Right atrium auricular region (tissue), 2 donors: ENCODE measurements around the gene RRP7A. TPM values are rescaled to one million over a fixed set of nuclear protein-coding genes. Genes with fewer than 3 reads are reported as not detected.
"Not testable (repeated sequence)": the region's sequence is repeated elsewhere in the genome, so short reads cannot be mapped to it uniquely, and the experiment has no call there.

Source experiments
- DNase-seq: peaks from one replicate; pipeline ENCODE4 v3.0.0-alpha.2; 2019; ENCODE audit warnings: low spot score
- H3K27ac ChIP-seq, 2 donors: fragments of 200-600 bp; sonication (generic); 1 replicate in 1 of 2; 2 replicates in 1 of 2; pipeline ENCODE4 v1.5.1; 2016 to 2019
- H3K27me3 ChIP-seq, 2 donors: fragments of 200-600 bp; sonication (generic); one replicate each; pipeline versions ENCODE4 v1.5.1 to v1.6.0; 2017 to 2019
- H3K36me3 ChIP-seq: fragments of 200-600 bp; sonication (generic); one replicate; pipeline ENCODE4 v1.5.1; 2016
- H3K4me1 ChIP-seq, 2 donors: fragments of 200-600 bp; sonication (generic); one replicate each; pipeline versions ENCODE4 v1.5.1 to v1.6.0; 2017 to 2019
- H3K4me3 ChIP-seq, 2 donors: fragments of 200-600 bp; sonication (generic); 1 replicate in 1 of 2; 2 replicates in 1 of 2; pipeline ENCODE4 v1.5.1; 2017 to 2019; ENCODE audit warnings: mild to moderate bottlenecking in 1 of 2, moderate library complexity in 1 of 2
- H3K9me3 ChIP-seq, 2 donors: fragments of 200-600 bp; sonication (generic); one replicate each; pipeline ENCODE4 v1.5.1; 2019
- total RNA-seq, 2 donors: library from RNA; depleted of rRNA; stranded (reverse); fragments of >200 nt; gene quantifications; one replicate each; pipeline ENCODE4 v1.1.0, GENCODE V29; 2016
- TF ChIP-seq, protein P1 (sequence below), 2 donors: fragments of 200-600 bp; sonication (generic); IDR thresholded peaks; one replicate each; pipeline ENCODE4 v1.5.1; 2019; ENCODE audit warnings: antibody characterized with exemption in 2 of 2

Gene RRP7A, protein sequence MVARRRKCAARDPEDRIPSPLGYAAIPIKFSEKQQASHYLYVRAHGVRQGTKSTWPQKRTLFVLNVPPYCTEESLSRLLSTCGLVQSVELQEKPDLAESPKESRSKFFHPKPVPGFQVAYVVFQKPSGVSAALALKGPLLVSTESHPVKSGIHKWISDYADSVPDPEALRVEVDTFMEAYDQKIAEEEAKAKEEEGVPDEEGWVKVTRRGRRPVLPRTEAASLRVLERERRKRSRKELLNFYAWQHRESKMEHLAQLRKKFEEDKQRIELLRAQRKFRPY
- 10 to 100 TPM; 12.9 to 19.4 TPM for total RNA-seq

DNA sequence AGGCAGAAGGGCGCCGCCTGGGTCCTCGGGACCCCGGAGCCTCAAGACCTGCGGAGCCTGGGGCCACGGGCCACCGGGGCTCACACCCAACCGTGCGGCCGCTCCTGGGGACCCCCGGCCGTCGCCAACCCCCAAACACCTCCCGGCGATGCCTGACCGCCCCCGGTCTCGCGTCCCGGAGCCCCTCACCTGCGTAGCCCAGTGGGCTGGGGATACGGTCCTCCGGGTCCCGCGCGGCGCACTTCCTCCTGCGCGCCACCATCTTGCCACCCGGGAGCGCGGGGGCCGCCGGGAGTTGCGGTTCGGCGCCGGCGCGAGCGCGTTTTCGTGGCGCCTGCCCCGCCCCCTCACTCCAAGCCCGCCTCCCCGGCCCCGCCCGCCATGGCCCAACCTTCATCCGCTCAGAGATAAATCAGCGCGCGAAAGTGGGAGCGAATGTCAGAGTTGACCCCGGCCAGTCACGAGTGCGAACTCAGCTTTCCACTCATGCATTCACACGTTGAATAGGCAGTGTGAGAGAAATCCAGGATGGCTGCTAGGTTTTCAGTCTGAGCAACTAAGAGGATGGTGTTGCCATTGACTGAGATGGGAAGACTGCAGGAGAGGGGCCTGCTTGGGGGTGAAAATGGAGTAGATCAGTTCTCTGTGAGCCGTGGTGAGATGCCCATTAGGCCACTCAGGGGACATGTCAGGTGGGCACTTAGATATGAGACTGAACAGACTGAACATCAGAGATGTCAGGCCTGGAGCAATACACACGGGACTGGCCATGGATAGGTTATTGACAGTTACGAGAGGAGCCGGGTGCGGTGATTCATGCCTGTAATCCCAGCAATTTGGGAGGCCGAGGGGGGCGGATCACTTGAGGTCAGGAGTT, at the start of gene RRP7A:
TSS of gene RRP7A (minus strand) at position 272 of the 877 bp plus-strand sequence. CDS start at position 262, 10 bp downstream.
- Histone ChIP-seq H3K9me3 (no peaks in the 10 kb centered on the region), H3K27me3 (no peaks in the 10 kb centered on the region)

DNA sequence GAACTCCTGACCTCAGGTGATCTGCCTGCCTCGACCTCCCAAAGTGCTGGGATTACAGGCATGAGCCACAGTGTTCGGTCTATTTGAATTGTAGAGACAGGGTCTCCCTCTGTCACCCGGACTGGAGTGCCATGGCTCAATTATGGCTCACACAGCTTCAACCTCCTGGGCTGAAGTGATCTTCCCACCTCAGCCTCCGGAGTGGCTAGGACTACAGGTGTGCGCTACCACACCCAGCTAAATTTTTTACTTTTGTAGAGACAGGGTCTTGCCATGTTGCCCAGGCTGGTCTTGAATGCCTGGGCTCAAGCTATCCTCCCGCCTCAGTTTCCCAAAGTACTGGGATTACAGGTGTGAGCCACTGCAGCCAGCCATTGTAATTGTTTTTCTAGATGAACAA, 48.4 kb upstream of the RRP7A start:
- not testable (repeated sequence) for H3K27ac ChIP-seq, H3K27me3 ChIP-seq

More for the DNA sequence above, at the start of gene RRP7A:
- peaks cover 3% of the 10 kb centered on the region for H3K36me3 ChIP-seq
- TF ChIP-seq, protein P1, sequence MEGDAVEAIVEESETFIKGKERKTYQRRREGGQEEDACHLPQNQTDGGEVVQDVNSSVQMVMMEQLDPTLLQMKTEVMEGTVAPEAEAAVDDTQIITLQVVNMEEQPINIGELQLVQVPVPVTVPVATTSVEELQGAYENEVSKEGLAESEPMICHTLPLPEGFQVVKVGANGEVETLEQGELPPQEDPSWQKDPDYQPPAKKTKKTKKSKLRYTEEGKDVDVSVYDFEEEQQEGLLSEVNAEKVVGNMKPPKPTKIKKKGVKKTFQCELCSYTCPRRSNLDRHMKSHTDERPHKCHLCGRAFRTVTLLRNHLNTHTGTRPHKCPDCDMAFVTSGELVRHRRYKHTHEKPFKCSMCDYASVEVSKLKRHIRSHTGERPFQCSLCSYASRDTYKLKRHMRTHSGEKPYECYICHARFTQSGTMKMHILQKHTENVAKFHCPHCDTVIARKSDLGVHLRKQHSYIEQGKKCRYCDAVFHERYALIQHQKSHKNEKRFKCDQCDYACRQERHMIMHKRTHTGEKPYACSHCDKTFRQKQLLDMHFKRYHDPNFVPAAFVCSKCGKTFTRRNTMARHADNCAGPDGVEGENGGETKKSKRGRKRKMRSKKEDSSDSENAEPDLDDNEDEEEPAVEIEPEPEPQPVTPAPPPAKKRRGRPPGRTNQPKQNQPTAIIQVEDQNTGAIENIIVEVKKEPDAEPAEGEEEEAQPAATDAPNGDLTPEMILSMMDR (IDR thresholded peaks at IDR 0.05) = peak in 1 of 2 donors; percentile 32
- DNase-seq = peak; percentile 78
- peak within 1 kb of the TSS; percentile 89 to 99 for H3K4me3 ChIP-seq
- H3K4me1 ChIP-seq = peaks cover 0 to 10% of the 10 kb centered on the region in 2 donors
- H3K27ac ChIP-seq = peak within 1 kb of the TSS; percentile 76 to 81

DNA sequence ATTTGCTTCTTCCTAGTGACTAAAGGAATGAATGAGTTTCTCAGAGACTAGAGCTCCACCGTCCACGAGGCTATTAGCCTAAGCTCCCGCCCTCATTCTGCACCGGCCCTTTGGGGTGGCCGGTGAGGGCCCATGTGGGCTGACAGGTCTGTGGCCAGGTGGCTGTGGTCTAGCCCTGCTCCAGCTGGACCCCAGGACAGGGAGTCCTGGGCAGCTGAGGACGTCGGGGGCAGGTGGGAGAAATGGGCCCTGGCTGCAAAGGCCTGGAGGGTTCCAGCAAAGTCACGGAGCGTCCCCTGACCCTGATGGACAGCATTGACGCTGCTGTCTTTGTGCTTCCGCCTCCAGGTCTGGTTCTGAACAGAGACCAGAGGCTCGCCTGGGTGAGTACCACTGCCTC, 46.4 kb upstream of the RRP7A start:
- TF ChIP-seq, protein P1 (IDR thresholded peaks at IDR 0.05) = no peak
- Histone ChIP-seq H3K9me3 (no peaks in the 10 kb centered on the region), H3K36me3 (no peaks in the 10 kb centered on the region), H3K4me3 (no peak overlapping the region), H3K27me3 (no peaks in the 10 kb centered on the region), H3K27ac (no peak overlapping the region), H3K4me1 (peaks cover 0 to 14% of the 10 kb centered on the region in 2 donors)
- DNase-seq = no peak

More for the DNA sequence above, 48.4 kb upstream of the RRP7A start:
- not testable (repeated sequence) for H3K4me3 ChIP-seq, H3K9me3 ChIP-seq, H3K36me3 ChIP-seq, H3K4me1 ChIP-seq, DNase-seq

DNA sequence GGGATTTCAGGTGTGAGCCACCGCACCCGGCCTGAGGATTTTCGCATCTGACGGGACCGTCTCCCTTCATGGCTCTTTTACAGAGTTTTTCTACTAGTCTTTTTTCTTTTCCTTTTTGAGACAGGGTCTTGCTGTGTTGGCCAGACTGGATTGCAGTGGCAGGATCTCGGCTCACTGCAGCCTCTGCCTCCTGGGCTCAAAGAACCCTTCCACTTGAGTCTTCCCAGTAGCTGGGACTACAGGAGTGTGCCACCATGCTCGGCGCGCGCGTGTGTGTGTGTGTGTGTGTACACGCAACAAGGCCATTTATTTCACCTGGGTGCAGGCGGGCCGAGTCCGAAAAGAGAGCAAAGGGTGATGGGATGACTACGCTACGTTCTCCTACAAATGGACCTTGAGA, 45.1 kb upstream of the RRP7A start:
- H3K9me3 ChIP-seq = no peaks in the 10 kb centered on the region
- H3K4me1 ChIP-seq = peaks cover 0 to 14% of the 10 kb centered on the region in 2 donors
- H3K27me3 ChIP-seq = no peaks in the 10 kb centered on the region
- H3K4me3 ChIP-seq = no peak overlapping the region
- no peaks in the 10 kb centered on the region for H3K36me3 ChIP-seq
- no peak for DNase-seq
- TF ChIP-seq, protein P1 (IDR thresholded peaks at IDR 0.05) = no peak
- no peak overlapping the region for H3K27ac ChIP-seq

DNA sequence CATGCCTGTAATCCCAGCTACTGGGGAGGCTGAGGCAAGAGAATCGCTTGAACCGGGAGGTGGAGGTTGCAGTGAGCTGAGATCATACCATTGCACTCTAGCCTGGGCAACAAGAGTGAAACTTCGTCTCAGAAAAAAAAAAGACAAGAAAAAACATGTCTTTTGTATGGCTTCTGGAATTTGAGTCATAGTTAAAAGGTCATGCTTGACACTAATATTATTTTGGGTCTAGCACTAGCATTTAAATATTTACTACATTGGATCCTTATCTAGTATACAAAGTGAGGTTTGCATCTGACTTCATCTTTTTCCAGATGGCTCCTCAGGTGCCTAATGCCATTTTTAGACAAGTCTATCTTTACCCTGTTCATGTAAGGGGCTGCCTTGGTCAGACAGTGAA, 44.3 kb upstream of the RRP7A start:
- not testable (repeated sequence) for DNase-seq, H3K27ac ChIP-seq, H3K36me3 ChIP-seq, H3K27me3 ChIP-seq, H3K9me3 ChIP-seq, H3K4me3 ChIP-seq
- H3K4me1 ChIP-seq = peaks cover 0 to 14% of the 10 kb centered on the region in 2 donors

DNA sequence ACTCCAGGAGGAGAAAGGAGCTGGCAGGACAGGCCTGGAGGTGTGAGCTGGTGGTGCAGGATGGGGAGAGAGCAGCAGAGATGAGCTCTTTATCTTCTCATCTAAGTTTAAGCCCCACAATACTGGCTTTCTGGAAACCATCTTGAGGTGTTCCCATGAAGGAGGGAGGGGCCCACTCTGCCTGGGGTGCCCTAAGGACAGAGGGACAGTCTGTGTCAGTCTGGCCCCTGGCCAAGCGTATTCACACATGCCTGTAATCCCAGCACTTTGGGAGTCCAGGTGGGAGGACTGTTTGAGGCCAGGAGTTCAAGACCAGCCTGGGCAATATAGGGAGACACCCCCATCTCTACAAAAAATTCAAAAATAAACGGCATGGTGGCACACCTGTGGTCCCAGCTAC, 43.1 kb upstream of the RRP7A start:
- no peak for DNase-seq
- no peak overlapping the region for H3K4me3 ChIP-seq
- H3K27ac ChIP-seq = no peak overlapping the region
- H3K4me1 ChIP-seq = peaks cover 0 to 14% of the 10 kb centered on the region in 2 donors
- no peaks in the 10 kb centered on the region for H3K36me3 ChIP-seq
- TF ChIP-seq, protein P1 (IDR thresholded peaks at IDR 0.05) = no peak
- no peaks in the 10 kb centered on the region for H3K9me3 ChIP-seq
- H3K27me3 ChIP-seq = no peaks in the 10 kb centered on the region
